GM18861 (cell line): ENCODE data around the gene PRADC1.

ENCODE experiments used
- ATAC-seq: cut with Tn5 transposase; IDR thresholded peaks from one replicate; pipeline ENCODE4 v1.9.1; 2021; ENCODE audit not compliant: unreplicated experiment

PRADC1 gene

DNA sequence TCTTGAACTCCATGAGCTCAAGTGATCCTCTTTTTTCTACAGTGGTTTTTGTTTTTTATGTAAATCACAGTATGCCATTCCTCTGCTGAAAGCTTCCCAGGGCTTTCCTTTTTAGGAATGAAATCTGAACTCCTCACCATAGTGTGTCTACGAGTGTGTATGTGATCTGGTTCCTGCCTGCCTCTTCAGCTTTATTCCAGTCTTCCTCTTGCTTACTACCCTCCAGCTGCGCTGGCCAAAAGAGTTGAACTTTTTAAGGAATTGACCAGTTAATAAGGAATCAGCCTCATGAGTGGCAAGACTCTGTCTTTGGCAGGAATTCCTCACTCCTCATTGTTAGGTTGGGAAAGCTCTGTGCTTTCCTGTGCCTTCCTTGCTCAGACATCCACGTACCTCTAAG lies 5.1 kb upstream of the PRADC1 start:
- no peak for ATAC-seq

GRCh38 chr2:73237168-73237567 lies 4.1 kb upstream of the PRADC1 start:
- ATAC-seq = no peak

DNA sequence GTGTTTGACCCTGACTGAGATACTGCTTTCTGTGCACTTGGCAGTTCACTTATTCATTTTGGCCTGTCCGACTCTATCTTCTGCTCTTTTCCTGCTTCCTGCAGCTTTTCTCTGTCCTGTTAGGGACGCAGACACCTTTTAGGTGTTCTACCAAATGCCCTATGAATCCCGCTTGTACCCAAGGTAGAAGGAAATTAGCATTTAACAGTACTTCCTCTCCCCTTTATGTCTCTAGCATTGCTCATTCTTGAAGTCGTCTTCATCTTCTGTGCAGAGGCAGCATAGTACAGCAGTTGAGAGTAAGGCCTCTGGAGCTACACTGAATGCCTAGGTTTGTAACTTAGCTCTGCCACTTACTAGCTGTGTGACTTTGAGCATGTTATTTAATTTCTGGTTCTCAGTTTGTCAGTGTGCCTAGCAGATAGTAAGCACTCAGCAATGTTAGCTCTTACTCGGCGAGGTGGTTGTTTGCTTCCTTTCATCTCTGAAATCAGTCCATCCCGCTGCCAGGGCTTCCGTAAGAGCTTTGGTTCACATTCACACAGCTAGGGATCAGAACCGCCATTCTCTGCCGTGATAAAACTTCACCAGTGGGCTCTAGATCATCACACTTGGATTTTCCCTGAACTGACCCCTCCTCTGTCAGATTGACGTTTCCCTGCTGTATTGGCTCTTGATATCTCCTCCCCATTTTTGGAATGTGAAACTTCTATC lies 2.4 kb upstream of the PRADC1 start:
- no peak for ATAC-seq

DNA sequence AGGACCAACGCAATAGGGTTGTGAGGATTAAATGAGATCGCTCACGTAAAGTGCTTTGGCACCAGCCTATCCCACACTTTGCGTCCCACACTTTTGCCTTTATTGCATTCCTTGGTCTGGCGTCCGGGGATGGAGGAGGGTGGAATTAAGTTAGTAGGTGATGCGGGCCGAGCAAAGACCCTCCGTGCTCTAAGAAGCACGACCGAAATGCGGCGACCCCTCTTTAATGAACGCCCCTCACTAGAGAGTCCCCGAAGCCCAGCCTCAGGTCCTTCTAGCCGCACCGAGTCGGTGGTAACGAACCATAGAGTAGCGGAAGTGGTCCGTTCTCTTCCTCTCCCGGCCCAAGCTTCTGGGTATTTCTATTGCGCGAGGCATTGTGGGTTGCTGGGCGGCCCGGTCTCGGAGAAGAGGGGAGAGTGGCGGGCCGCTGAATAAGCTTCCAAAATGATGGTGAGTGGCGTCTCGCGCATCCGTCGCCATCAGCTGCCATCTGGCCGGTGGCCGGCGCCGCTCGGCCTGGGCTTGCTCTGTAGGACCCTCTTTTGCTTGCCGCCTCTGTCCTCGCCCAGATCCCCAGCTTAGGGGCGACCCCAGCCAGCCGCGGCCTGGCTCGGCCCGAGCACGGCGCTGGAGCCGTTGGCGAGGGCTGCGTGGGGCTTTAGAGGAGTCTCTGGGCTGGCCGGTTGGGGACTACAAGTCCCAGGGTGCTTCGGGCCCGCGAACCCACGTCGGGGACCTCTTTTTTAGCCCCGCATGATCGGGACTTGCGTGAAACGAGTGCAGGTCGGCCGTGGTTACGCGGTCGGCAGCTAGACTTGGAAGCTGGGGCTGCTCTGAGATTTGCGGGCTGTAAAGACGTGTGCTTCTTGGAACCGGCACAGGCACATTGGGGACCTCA lies 1.1 kb upstream of the PRADC1 start, which contains the start of gene CCT7:
TSS of gene CCT7 (plus strand) at position 377 of the 901 bp plus-strand sequence. CDS start at position 448, 71 bp downstream.
- peak; percentile 53 for ATAC-seq

- ATAC-seq = no peak
Measured at GRCh38 chr2:73232403-73233153, 461 bp downstream of the PRADC1 start.

DNA sequence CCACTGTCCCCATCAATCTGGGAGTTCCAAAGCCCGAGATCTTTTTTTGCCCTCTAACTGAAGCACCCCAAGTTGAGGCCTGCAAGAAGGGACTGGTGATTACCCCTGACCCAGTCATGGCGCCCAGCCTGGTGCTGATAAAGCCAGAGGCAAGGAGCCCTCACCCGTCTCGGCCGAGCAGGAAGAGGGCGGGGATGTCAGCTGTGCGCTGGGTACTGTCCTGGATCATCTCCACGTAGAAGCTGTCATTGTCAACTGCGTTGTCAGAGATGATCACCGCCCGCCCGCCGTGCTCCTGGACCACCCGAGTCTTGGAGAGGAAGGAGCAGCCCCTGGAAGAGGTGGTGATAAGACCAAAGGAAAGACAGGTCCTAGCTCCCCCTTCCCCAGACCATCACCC lies 4.4 kb downstream of the PRADC1 start:
- no peak for ATAC-seq

DNA sequence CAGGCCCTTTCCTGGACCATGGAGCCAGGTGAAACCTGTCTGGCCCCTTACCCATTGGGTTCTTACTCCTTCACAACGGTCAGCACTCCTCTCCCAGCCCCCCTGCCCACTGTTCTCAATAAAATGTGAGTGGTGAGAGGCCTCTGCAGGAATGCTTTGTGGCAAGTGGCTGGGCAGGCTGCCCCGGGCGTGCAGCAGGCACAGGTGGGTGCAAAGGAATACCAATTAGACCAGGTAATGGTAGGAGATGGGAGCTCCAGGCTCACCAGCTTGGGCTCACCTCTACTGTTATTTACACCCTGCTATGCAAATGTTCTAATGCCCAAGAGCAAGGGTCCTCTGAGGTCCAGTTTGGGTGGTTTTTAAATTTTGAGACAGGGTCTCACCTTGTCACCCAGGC lies 6.0 kb downstream of the PRADC1 start:
- ATAC-seq = no peak

DNA sequence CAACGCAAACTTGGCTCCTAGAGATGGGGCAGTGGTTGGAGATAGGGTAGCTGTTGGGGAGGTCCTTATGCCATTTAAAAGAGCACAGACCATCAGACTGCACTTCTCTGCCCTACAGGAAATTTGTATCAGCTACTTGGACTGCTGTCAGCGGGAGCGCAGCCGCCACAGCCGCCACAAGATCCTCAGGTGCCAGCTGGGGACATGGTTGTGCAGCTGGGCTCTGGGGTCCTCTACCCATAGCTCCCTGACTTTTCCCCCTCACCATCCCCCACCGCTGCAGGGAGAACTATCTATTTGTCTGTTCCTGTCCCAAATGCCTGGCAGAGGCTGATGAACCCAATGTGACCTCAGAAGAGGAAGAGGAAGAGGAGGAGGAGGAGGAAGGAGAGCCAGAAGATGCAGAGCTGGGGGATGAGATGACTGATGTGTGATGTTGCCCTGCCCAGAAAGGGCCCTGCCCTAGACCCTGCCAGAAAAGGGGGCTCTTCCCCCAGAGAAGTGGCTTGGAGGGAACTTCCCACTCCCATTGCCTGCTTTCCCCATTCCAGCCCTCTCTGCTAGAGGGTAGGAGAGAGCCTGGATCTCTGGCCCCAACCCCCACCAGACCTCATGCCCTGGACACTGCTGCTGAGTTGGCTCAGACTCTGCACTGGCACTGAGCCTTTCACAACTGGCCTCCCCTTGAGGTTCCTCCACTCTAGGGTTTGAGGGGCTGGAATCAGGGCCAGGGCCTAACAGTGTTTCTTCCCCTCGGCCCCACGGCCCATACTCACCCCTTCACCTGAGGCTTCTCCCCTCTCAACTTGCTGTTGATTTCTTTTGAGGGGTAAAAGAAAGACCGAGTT lies 7.3 kb downstream of the PRADC1 start:
- ATAC-seq = no peak

DNA sequence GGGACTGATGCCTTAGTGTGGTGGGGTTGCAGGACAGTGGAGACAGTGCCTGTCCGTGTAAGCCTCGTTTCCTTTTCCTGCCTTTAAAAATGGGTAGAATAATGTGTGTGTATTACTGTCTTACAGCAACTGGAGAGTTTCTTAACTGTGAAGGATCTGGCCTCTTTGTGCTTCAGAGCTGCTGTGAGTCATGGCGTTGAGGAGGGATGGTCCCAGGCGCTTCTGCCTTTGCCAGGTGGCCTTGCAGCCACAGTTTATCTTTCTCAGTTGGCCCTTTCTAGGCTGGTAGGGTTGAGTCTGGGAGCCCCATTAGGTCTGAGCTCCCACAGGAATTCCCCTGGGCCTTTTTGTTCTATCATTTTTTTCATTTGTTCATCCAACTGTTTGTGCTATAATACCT lies 9.2 kb downstream of the PRADC1 start:
- no peak for ATAC-seq

GRCh38 chr2:73218298-73218697 lies 14.7 kb downstream of the PRADC1 start:
- ATAC-seq = no peak

DNA sequence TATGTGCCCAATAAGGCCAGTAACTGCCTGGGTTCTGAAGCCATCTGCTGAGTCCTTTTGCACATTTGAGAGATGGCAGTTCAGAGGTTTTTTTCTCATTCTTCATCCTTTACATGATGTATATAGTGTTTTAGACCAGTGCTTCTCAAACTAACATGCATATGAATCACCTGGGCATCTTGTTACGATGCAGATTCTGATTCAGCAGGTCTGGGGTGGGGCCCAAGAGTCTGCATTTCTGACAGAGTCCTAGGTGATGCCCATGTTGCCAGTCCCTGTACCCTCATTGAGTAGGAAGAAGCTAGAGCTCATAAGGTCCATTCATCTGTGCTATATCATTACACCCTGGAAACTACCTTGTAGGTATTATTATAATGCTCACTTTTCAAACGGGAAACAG lies 15.2 kb downstream of the PRADC1 start:
- no peak for ATAC-seq

- ATAC-seq = no peak
Measured at GRCh38 chr2:73217160-73217559, 15.9 kb downstream of the PRADC1 start.

- no peak for ATAC-seq
Measured at GRCh38 chr2:73215254-73215653, 17.8 kb downstream of the PRADC1 start.

GRCh38 chr2:73214120-73215035 lies 18.7 kb downstream of the PRADC1 start, which contains the start of gene SMYD5:
SMYD5 (plus strand) TSS chr2:73214245; CDS start chr2:73214267, 22 bp downstream.
- ATAC-seq = peak; percentile 86

DNA sequence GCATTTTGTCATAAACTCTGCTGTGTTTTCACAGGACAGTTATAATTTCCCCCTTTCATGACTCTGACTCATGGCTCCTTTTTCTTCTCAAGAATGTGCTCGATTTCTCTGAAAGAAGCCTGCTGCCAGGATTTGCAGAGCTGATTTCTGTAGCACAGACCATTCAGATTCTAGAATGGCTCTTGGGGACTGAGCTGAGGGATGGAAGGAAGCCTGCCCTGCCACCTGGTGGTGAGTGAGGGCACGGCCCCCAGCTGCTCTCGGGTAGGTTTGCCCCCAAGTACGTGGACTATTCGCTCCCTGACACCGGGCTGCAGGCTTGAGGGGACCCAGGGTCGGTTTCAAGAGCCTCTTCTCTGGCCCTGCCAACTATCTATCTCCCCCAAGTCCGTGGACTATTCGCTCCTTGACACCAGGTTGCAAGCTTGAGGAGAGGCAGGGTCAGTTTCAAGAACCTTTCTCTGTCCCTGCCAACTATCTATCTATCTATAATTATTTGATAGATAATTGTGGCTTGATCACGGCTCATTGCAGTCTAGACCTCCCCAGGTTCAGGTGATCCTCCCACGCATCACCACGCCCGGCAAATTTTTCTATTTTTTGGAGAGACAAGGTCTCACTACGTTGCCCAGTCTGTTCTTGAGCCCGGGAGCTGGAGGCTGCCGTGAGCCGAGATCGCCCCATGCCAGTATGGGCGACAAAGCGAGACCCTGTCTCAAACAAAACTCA lies 20.4 kb downstream of the PRADC1 start:
- peak; percentile 68 for ATAC-seq

DNA sequence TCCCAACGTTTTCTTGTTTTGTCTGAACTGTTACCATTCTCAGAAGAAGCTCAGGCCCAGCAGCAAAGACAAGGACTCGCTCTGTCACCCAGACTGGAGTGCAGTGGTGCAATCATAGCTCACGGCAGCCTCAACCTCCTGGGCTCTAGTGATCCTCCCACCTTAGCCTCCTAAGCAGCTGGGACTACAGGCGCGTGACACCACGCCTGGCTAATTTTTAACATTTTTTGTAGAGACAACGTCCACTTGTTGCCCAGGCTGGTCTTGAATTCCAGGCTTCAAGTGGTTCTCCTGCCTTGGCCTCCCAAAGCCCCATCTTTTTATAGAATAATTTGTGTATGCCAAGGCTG lies 21.0 kb downstream of the PRADC1 start:
- no peak for ATAC-seq

GRCh38 chr2:73210696-73211095 lies 22.3 kb downstream of the PRADC1 start:
- ATAC-seq = no peak

- no peak for ATAC-seq
Measured at GRCh38 chr2:73210019-73210418, 23.0 kb downstream of the PRADC1 start.

- no peak for ATAC-seq
Measured at GRCh38 chr2:73208258-73208657, 24.8 kb downstream of the PRADC1 start.
